CD4-positive, alpha-beta T cell (primary cell): ENCODE results near the gene APOC3. TPM values are rescaled to one million over a fixed set of nuclear protein-coding genes. Genes with fewer than 3 reads are reported as not detected.

Experiments used
- ATAC-seq: fragments of 200-7000 bp; cut with Tn5 transposase; one replicate; pipeline ENCODE4 v1.10.0; 2022; ENCODE audit warnings: mild to moderate bottlenecking; ENCODE audit not compliant: poor library complexity
- CTCF ChIA-PET: fragments of 350-600 bp; sonication (Branson Sonifier 250); formaldehyde crosslinking; loops from one replicate; lab custom pipeline; 2021; ENCODE audit warnings: antibody characterized with exemption, inconsistent platforms; lab: Charles Lee
- POLR2A ChIA-PET: fragments of 350-600 bp; sonication (Branson Sonifier 250); formaldehyde crosslinking; loops from one replicate; lab custom pipeline; 2021; ENCODE audit warnings: antibody characterized with exemption, inconsistent platforms; lab: Charles Lee
- DNase-seq, 14 experiments: peaks; one replicate each; pipeline ENCODE4 v3.0.0-alpha.2; 2013 to 2020; ENCODE audit warnings: mixed read lengths in 2 of 14
- H3K27ac ChIP-seq, 2 donors: one replicate each; pipeline versions ENCODE4 v1.5.1 to v1.7.0; 2013; ENCODE audit warnings: low read length in 2 of 2, low read depth in 1 of 2, mild to moderate bottlenecking in 1 of 2
- H3K27me3 ChIP-seq, 2 experiments: 1 replicate in 1 of 2; 2 replicates in 1 of 2; pipeline versions ENCODE4 v1.6.1 to v1.7.0; 2013; ENCODE audit warnings: low read length in 2 of 2, control low read depth in 1 of 2, mild to moderate bottlenecking in 1 of 2, moderate library complexity in 1 of 2; ENCODE audit not compliant: insufficient read depth in 2 of 2, control insufficient read depth in 1 of 2
- H3K36me3 ChIP-seq: one replicate; pipeline ENCODE4 v1.6.1; 2013; ENCODE audit warnings: low read length, control low read depth; ENCODE audit not compliant: insufficient read depth
- H3K4me1 ChIP-seq: one replicate; pipeline ENCODE4 v1.6.1; 2013; ENCODE audit warnings: low read length, control low read depth; ENCODE audit not compliant: insufficient read depth
- H3K4me3 ChIP-seq: one replicate; pipeline ENCODE4 v1.5.1; 2013; ENCODE audit warnings: mild to moderate bottlenecking, low read length, moderate library complexity
- H3K9me3 ChIP-seq, 2 experiments: 1 replicate in 1 of 2; 2 replicates in 1 of 2; pipeline versions ENCODE4 v1.6.1 to v1.7.0; 2013; ENCODE audit warnings: low read length in 2 of 2, mild to moderate bottlenecking in 2 of 2, control low read depth in 1 of 2, moderate library complexity in 1 of 2; ENCODE audit not compliant: control insufficient read depth in 1 of 2, insufficient read depth in 1 of 2
- H3K27ac Mint-ChIP-seq: one replicate; pipeline ENCODE4 v1.8.0; 2020; ENCODE audit warnings: mixed read lengths
- H3K27me3 Mint-ChIP-seq: one replicate; pipeline ENCODE4 v1.8.0; 2021; ENCODE audit warnings: mixed read lengths
- H3K36me3 Mint-ChIP-seq: one replicate; pipeline ENCODE4 v1.8.0; 2021; ENCODE audit warnings: low read depth, mixed read lengths
- H3K4me1 Mint-ChIP-seq: one replicate; pipeline ENCODE4 v1.8.0; 2021; ENCODE audit warnings: low read depth, mixed read lengths
- H3K4me3 Mint-ChIP-seq: one replicate; pipeline ENCODE4 v1.8.0; 2020; ENCODE audit warnings: mild to moderate bottlenecking, mixed read lengths
- H3K9me3 Mint-ChIP-seq: one replicate; pipeline ENCODE4 v1.8.0; 2020; ENCODE audit warnings: mixed read lengths
- CTCF ChIP-seq: fragments of 200-600 bp; IDR thresholded peaks from one replicate; pipeline ENCODE4 v1.8.0; 2022; ENCODE audit warnings: antibody characterized with exemption, mild to moderate bottlenecking
- intact Hi-C, 2 experiments: fragments of 100-400 bp; cut with DNase I in 1 of 2; cut with micrococcal nuclease in 1 of 2; formaldehyde crosslinking; loops; one replicate each; pipeline versions ENCODE4 v1.15.1 to v1.9.0; 2023 to 2025; cut with DNase I, micrococcal nuclease
- total RNA-seq, 174 experiments: library from RNA in 2 of 174; stranded (reverse) in 2 of 174; gene quantifications; one replicate each; pipeline ENCODE4 v1.2.3 and lab custom pipeline; 2021 to 2026

Gene APOC3
- total RNA-seq, 2 experiments from 2014 or later, result not detected

DNA sequence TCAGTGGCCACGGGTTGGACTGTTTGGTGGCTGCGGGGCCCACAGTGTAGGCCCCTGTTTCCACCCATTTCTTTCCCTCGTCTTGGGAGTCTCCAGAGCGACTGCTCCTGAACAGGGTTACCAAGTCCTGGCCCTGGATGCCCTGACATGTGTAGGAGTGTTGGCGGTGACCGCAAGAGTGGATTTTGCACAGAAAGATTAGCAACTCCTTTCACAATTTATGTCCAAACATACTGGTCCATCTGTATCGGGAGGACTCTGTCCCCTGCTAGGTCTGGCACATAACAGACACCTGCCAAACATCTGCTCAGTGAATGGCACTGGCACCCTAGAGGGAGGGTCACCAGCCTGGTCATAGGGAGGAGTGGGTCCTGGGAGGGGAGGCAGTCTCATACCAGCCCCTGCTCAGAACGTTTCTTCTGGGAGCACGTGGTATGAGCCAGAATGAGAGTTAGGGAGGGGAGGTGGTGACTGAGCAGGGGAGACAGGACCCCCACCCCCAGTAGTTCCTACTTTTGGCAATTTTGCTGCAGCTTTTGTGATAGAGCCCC, 11.1 kb downstream of the APOC3 start:
- H3K27ac ChIP-seq, result no peak overlapping the region
- H3K4me3 Mint-ChIP-seq, result no peak overlapping the region
- no peak for DNase-seq
- H3K27me3 ChIP-seq, result no peaks in the 10 kb centered on the region
- peaks cover 4% of the 10 kb centered on the region for H3K4me1 Mint-ChIP-seq
- no peaks in the 10 kb centered on the region for H3K9me3 ChIP-seq
- H3K36me3 Mint-ChIP-seq, result peaks cover 25% of the 10 kb centered on the region
- intact Hi-C loops, result no loop called here
- no peak for TF ChIP-seq CTCF
- H3K4me1 ChIP-seq, result peaks cover 7% of the 10 kb centered on the region
- no peaks in the 10 kb centered on the region for H3K9me3 Mint-ChIP-seq
- peaks cover 18% of the 10 kb centered on the region for H3K36me3 ChIP-seq
- H3K27ac Mint-ChIP-seq, result no peak overlapping the region
- no peaks in the 10 kb centered on the region for H3K27me3 Mint-ChIP-seq
- no peak overlapping the region for H3K4me3 ChIP-seq
- CTCF ChIA-PET, result interaction anchor here (1.2 to 1.7 kb wide), 2 partner anchors 12 to 265 kb away, joined by 3 read pairs; no protein-coding TSS in a partner anchor
- no peak for ATAC-seq
- POLR2A ChIA-PET, result no interaction called here

- CTCF ChIA-PET, result interaction anchor here (1.7 kb wide), 1 partner anchor 264 kb away, joined by 3 read pairs; no protein-coding TSS in a partner anchor
- Histone ChIP-seq H3K36me3 (peaks cover 30% of the 10 kb centered on the region), H3K27ac (no peak overlapping the region), H3K4me1 (no peaks in the 10 kb centered on the region), H3K27me3 (no peaks in the 10 kb centered on the region), H3K9me3 (no peaks in the 10 kb centered on the region), H3K4me3 (no peak overlapping the region)
- no peak overlapping the region for H3K27ac Mint-ChIP-seq
- intact Hi-C loops, result no loop called here
- H3K36me3 Mint-ChIP-seq, result peaks cover 38% of the 10 kb centered on the region
- H3K4me1 Mint-ChIP-seq, result no peaks in the 10 kb centered on the region
- no peaks in the 10 kb centered on the region for H3K27me3 Mint-ChIP-seq
- POLR2A ChIA-PET, result no interaction called here
- H3K4me3 Mint-ChIP-seq, result peak overlapping the region; percentile 23
- DNase-seq (no peak), ATAC-seq (no peak)
- TF ChIP-seq CTCF, result no peak
- H3K9me3 Mint-ChIP-seq, result no peaks in the 10 kb centered on the region
These were observed 12.4 kb downstream of the APOC3 start for GRCh38 chr11:116842117-116842516.

DNA sequence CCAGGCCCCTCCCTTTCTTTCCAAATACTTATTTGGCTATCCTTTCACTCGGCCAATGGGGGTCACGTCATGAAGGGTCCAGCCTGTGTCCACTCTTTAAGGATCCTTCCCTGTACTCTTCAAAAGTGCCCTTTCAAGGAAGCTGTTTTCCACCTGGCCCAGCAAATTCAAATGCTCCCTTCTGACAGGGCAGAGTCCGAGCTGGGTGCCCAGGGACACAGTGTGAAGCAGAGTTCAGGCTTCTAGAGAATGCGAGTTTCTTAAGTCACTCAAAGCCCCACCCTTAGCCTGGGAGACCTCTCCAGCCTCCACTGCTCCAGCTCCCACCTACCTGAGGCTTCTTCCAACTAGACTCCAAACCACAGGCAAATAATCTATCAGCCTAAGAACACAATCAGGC, 13.2 kb downstream of the APOC3 start:
- no peaks in the 10 kb centered on the region for H3K4me1 Mint-ChIP-seq
- no peaks in the 10 kb centered on the region for H3K27me3 Mint-ChIP-seq
- intact Hi-C loops, result no loop called here
- H3K27me3 ChIP-seq, result no peaks in the 10 kb centered on the region
- H3K9me3 Mint-ChIP-seq, result no peaks in the 10 kb centered on the region
- CTCF ChIA-PET, result no interaction called here
- no peaks in the 10 kb centered on the region for H3K9me3 ChIP-seq
- POLR2A ChIA-PET, result no interaction called here
- H3K4me1 ChIP-seq, result no peaks in the 10 kb centered on the region
- peaks cover 46% of the 10 kb centered on the region for H3K36me3 Mint-ChIP-seq
- H3K27ac Mint-ChIP-seq, result no peak overlapping the region
- H3K36me3 ChIP-seq, result peaks cover 38% of the 10 kb centered on the region
- no peak for TF ChIP-seq CTCF
- no peak overlapping the region for H3K4me3 ChIP-seq
- H3K27ac ChIP-seq, result no peak overlapping the region
- no peak overlapping the region for H3K4me3 Mint-ChIP-seq
- no peak for ATAC-seq
- DNase-seq, result no peak
